ENCODE data around the gene ITGA1.

The ITGA1 gene

GRCh38 chr5:52895075-52895474 lies 107.4 kb downstream of the ITGA1 start:
- FAIRE-seq (no peak), DNase-seq (ENCODE audit: insufficient read length) (no peak)
- TF ChIP-seq POLR2AphosphoS5 (IDR thresholded peaks at IDR 0.05; ENCODE audit: low read depth, low read length), result no peak
- no peak for TF ChIP-seq TAF1 (IDR thresholded peaks at IDR 0.05; ENCODE audit: borderline replicate concordance, low read depth, low read length)
- TF ChIP-seq POLR2A (IDR thresholded peaks at IDR 0.05; ENCODE audit: low read depth, low read length), result no peak

GRCh38 chr5:52895572-52896413 lies 108.1 kb downstream of the ITGA1 start:
- no peak for TF ChIP-seq POLR2AphosphoS5 (IDR thresholded peaks at IDR 0.05; ENCODE audit: low read depth, low read length)
- TF ChIP-seq POLR2A (IDR thresholded peaks at IDR 0.05; ENCODE audit: low read depth, low read length), result no peak
- no peak for DNase-seq (ENCODE audit: insufficient read length)
- no peak for FAIRE-seq

- no peak for TF ChIP-seq POLR2AphosphoS5 (IDR thresholded peaks at IDR 0.05; ENCODE audit: low read depth, low read length)
- FAIRE-seq (no peak), DNase-seq (ENCODE audit: insufficient read length) (no peak)
Measured at GRCh38 chr5:52896534-52897237, 109.0 kb downstream of the ITGA1 start.

GRCh38 chr5:52897238-52897614 lies 109.5 kb downstream of the ITGA1 start:
- TF ChIP-seq POLR2AphosphoS5 (IDR thresholded peaks at IDR 0.05; ENCODE audit: low read depth, low read length), result no peak
- TF ChIP-seq TAF1 (IDR thresholded peaks at IDR 0.05; ENCODE audit: borderline replicate concordance, low read depth, low read length), result no peak
- TF ChIP-seq POLR2A (IDR thresholded peaks at IDR 0.05; ENCODE audit: low read depth, low read length), result no peak
- FAIRE-seq, result no peak

GRCh38 chr5:52898961-52899680 lies 111.4 kb downstream of the ITGA1 start:
- TF ChIP-seq TAF1 (IDR thresholded peaks at IDR 0.05; ENCODE audit: borderline replicate concordance, low read depth, low read length) (no peak), POLR2AphosphoS5 (IDR thresholded peaks at IDR 0.05; ENCODE audit: low read depth, low read length) (no peak), POLR2A (IDR thresholded peaks at IDR 0.05; ENCODE audit: low read depth, low read length) (no peak)
- DNase-seq (ENCODE audit: insufficient read length) (no peak), FAIRE-seq (no peak)

More at GRCh38 chr5:52897238-52897614, 109.5 kb downstream of the ITGA1 start:
- no peak for DNase-seq (ENCODE audit: insufficient read length)

GRCh38 chr5:52903142-52903541 lies 115.4 kb downstream of the ITGA1 start:
- TF ChIP-seq TAF1 (IDR thresholded peaks at IDR 0.05; ENCODE audit: borderline replicate concordance, low read depth, low read length), result no peak
- TF ChIP-seq POLR2A (IDR thresholded peaks at IDR 0.05; ENCODE audit: low read depth, low read length), result no peak
- no peak for TF ChIP-seq POLR2AphosphoS5 (IDR thresholded peaks at IDR 0.05; ENCODE audit: low read depth, low read length)
- FAIRE-seq (no peak), DNase-seq (ENCODE audit: insufficient read length) (no peak)

GRCh38 chr5:52906343-52906742 lies 118.6 kb downstream of the ITGA1 start:
- no peak for DNase-seq (ENCODE audit: insufficient read length)
- FAIRE-seq, result no peak
- TF ChIP-seq TAF1 (IDR thresholded peaks at IDR 0.05; ENCODE audit: borderline replicate concordance, low read depth, low read length), result no peak
- TF ChIP-seq POLR2AphosphoS5 (IDR thresholded peaks at IDR 0.05; ENCODE audit: low read depth, low read length), result no peak
- TF ChIP-seq POLR2A (IDR thresholded peaks at IDR 0.05; ENCODE audit: low read depth, low read length), result no peak

GRCh38 chr5:52906845-52907244 lies 119.1 kb downstream of the ITGA1 start:
- FAIRE-seq (no peak), DNase-seq (ENCODE audit: insufficient read length) (no peak)
- no peak for TF ChIP-seq POLR2AphosphoS5 (IDR thresholded peaks at IDR 0.05; ENCODE audit: low read depth, low read length)
- TF ChIP-seq POLR2A (IDR thresholded peaks at IDR 0.05; ENCODE audit: low read depth, low read length), result no peak
- TF ChIP-seq TAF1 (IDR thresholded peaks at IDR 0.05; ENCODE audit: borderline replicate concordance, low read depth, low read length), result no peak

- DNase-seq (ENCODE audit: insufficient read length) (no peak), FAIRE-seq (no peak)
- TF ChIP-seq POLR2AphosphoS5 (IDR thresholded peaks at IDR 0.05; ENCODE audit: low read depth, low read length), result no peak
- no peak for TF ChIP-seq TAF1 (IDR thresholded peaks at IDR 0.05; ENCODE audit: borderline replicate concordance, low read depth, low read length)
- no peak for TF ChIP-seq POLR2A (IDR thresholded peaks at IDR 0.05; ENCODE audit: low read depth, low read length)
Measured at GRCh38 chr5:52909192-52909591, 121.5 kb downstream of the ITGA1 start.

GRCh38 chr5:52910071-52910470 lies 122.4 kb downstream of the ITGA1 start:
- TF ChIP-seq POLR2A (IDR thresholded peaks at IDR 0.05; ENCODE audit: low read depth, low read length), result no peak
- DNase-seq (ENCODE audit: insufficient read length) (no peak), FAIRE-seq (no peak)

- no peak for TF ChIP-seq POLR2A (IDR thresholded peaks at IDR 0.05; ENCODE audit: low read depth, low read length)
- no peak for TF ChIP-seq TAF1 (IDR thresholded peaks at IDR 0.05; ENCODE audit: borderline replicate concordance, low read depth, low read length)
- TF ChIP-seq POLR2AphosphoS5 (IDR thresholded peaks at IDR 0.05; ENCODE audit: low read depth, low read length), result no peak
- FAIRE-seq, result peak; percentile 5
- DNase-seq (ENCODE audit: insufficient read length), result peak; percentile 17
Measured at GRCh38 chr5:52915176-52915875, 127.6 kb downstream of the ITGA1 start.
